NCI-H1694 treated with DMSO at 0.1 percent for 48 hours (cell line): Measurements from ENCODE around the gene CTNNA3.
"Not testable (repeated sequence)": the region's sequence is repeated elsewhere in the genome, so short reads cannot be mapped to it uniquely, and the experiment has no call there.

ENCODE experiments used
- DNase-seq: peaks from one replicate; lab custom pipeline; 2025; lab: John Stamatoyannopoulos, UW

The CTNNA3 gene

GRCh38 chr10:67506083-67506756 is 189.8 kb downstream of the CTNNA3 start:
- DNase-seq, result no peak

DNA sequence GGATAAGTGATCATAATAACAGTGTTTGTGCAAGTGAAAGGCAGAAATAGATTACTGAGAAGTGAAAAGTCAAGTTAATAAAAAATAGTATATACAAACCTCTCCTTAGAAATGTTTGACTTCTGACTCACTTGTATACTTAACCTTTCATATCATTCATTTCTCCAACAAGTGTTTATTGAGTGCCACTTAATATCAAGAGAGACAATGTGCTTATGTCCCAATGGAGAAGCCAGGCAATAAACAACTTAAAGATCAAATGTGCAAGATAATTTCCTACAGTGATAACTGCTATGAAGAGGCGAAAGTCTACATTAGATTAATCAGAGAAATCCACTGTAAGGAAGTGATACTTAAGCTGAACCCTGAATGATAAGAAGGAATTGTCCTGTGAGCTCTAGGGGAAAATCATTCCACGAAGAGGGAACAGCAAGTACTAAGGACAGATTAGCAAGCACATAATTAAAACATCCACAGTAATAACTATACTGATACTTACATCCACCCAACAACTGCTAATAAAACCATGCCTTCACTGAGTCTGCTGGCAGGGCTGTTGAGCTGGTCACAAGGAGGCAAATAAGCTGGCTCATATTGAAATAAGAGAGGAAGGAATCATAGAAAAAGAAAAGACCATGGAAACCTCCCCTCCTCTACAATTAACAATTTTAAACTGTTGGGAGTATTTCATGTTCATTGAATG is 203.5 kb downstream of the CTNNA3 start:
- no peak for DNase-seq

- DNase-seq, result no peak
These were observed 207.9 kb downstream of the CTNNA3 start for GRCh38 chr10:67487906-67488619.

GRCh38 chr10:67487199-67487598 is 208.8 kb downstream of the CTNNA3 start:
- DNase-seq, result no peak

DNA sequence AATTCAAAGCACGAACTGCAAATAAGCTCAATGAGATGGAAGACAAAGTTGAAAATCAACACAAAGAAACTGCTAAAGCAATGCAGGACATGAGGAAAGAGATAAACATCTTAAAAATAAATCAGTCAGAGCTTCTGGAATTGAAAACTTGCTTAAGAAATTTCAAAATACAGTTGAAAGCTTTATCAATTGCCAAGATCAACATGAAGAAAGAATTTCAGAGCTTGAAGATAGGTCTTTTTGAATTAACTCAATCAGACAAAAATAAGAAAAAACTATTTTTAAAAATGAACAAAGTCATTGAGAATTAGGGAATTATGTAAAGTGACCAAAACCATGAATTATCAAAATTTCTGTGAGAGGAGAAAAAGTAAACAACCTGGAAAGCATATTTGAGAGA is 218.1 kb downstream of the CTNNA3 start:
- DNase-seq, result no peak

DNA sequence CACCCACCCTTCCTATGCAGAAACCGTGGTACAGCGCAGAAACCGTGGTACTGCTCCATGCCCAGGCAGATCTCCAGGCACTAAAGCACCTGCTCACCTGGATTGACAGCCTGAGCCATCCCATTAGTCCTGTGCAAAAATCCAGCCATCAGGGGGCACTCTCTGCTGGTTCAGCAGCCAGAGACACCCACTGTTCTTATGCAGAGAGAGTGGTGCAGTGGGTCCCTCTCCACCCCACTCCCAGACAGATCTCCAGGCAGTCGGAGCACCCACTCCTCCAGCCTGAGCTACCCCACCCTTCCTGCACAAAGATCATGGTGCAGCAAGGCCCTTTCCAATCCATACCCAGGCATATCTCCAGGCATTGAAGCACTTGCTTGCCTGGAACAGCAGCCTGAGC is 219.8 kb downstream of the CTNNA3 start:
- no peak for DNase-seq

GRCh38 chr10:67473850-67474633 is 222.0 kb downstream of the CTNNA3 start:
- DNase-seq, result no peak

GRCh38 chr10:67471022-67471421 is 225.0 kb downstream of the CTNNA3 start:
- DNase-seq, result no peak

DNA sequence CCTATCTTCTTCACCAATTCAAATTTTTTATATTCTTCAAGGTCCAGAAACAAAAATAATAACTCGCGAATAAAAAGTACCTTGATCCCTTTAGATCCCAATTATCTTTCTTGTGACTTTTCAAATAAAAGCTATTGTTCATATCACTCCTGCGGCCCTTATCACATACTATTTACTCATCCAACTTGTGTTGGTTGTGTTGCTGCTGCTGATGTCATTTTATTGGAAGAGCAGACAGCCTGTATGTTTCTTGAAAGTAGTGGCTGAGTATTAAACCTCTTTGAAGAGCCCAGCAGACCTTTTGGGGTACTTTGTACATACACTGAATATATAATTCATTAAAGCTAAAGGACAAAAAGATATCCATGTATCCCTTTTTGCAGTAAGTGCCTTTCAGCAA is 231.7 kb downstream of the CTNNA3 start:
- no peak for DNase-seq

DNA sequence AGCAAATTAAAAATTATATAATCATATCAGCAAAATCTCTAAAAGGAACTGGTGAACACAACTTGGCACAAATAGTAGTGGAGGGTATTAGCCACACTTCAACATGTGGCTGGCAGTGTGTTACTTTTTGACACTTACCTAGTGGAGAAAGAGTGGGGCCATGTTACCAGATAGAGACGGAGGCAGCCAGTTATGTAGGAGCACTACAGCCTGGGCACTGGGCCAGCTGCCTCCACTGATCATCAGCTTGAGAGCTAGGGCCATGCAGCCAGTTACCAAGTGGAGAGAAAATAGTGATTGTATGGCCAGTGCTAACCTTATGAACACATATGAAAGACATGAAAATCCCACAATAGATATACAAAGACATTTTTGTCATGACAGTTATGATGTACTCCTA is 243.1 kb downstream of the CTNNA3 start:
- no peak for DNase-seq

DNA sequence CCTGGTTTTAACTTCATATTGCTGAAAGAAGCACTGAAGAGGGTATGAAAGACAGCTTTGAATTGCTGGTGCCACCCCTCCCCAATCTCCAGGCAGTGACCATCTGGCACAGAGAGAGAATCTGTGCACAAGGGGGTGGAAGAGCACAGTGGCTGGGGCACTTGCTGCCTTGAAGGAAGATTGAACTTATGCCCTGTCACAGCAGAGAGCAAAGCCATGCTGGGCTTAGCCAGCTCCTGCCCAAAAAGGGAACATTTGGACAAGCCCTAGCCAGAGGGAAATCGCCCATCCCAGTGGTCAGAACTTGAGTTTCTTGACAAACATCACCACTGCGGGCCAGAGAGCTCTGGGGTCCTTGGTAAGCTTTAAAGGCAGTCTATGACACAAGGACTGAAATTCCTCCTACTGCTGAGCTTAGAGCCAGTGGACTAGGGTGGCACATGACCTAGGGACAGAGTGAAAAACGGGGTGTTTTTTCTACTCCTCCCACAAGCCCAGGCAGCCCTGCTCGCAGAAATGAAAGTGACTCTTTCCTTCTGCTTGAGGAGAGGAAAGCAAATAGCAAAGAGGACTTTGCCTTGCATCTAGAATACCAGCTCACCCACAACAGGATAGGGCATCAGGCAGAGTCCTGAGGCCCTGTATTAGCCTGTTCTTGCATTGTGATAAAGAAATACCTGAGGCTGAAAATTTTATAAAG is 257.2 kb downstream of the CTNNA3 start:
- no peak for DNase-seq

DNA sequence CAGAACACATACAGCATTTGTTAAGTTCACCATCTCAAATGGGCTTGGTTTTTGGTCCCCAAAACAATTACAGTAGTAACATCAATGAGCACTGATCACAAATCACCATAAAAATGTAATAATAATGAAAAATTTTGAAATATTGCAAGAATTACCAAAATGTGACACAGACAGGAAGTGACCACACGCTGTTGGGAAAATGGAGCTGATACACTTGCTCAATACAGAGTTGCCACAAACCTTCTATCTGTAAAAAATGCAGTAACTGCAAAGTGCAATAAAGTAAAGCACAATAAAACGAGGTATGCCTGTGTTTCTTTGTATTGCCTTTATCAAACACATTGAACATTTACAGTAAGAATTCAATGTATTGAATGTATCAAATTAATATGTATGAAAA is 262.7 kb downstream of the CTNNA3 start:
- DNase-seq, result no peak

GRCh38 chr10:67402620-67403019 is 293.4 kb downstream of the CTNNA3 start:
- DNase-seq, result no peak

- no peak for DNase-seq
These were observed 294.3 kb downstream of the CTNNA3 start for GRCh38 chr10:67401711-67402110.

GRCh38 chr10:67386841-67387533 is 309.0 kb downstream of the CTNNA3 start:
- not testable (repeated sequence) for DNase-seq

DNA sequence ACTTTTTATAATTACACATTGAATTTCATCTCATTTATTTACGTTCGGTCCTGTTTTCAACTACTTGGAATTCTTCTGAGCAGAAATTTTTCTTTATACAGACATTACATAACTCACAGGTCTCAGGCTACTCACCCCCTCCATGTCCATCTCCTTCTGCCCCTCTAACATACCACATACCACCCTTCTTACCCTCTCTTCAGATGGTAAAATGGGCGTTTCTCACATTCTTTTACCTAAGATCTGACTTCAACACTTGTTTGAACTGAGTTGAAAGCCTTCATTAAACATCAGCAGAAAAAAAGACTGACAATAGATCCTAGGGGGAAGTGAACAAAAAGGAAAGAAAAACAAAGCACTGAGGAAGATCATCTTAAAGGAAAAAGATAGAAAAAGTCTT is 309.7 kb downstream of the CTNNA3 start:
- DNase-seq, result no peak

GRCh38 chr10:67385566-67385965 is 310.4 kb downstream of the CTNNA3 start:
- DNase-seq, result no peak

DNA sequence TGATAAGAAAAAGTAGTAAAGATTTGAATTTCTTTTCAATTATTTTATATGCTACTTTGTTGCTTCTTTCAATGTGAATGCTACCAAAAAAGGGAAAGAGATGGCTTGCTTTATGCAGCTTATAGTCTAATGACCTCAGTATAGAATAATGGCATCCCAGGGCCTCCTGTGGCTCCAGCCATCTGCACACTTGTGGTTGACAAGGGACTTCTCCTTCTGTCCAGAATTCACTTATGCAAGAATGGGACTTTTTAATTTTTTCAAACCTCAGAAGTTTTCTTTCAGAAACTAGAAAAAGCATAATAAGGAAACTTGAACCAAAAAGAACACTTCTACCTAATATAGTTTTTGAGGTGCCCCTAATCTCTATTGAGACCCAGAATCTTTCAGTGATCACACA is 310.9 kb downstream of the CTNNA3 start:
- DNase-seq, result no peak

GRCh38 chr10:67331121-67331910 is 364.7 kb downstream of the CTNNA3 start:
- no peak for DNase-seq
